Measurements from ENCODE around the gene ADGRB2. TPM values are rescaled to one million over a fixed set of nuclear protein-coding genes. Genes with fewer than 3 reads are reported as not detected.
A peak's percentile ranks its signal among the peaks of the same experiment; 100 is the strongest.

The ADGRB2 gene
- total RNA-seq, 1 experiment from 2014 or later, result 16.7 TPM

- DNase-seq (ENCODE audit: low read depth), result no peak
Measured at GRCh38 chr1:31749785-31750735, 14.1 kb downstream of the ADGRB2 start.

GRCh38 chr1:31748365-31748764 lies 15.8 kb downstream of the ADGRB2 start:
- DNase-seq (ENCODE audit: low read depth), result peak; percentile 51

- DNase-seq (ENCODE audit: low read depth), result no peak
Measured at GRCh38 chr1:31747304-31747703, 16.8 kb downstream of the ADGRB2 start.

- DNase-seq (ENCODE audit: low read depth), result no peak
Measured at GRCh38 chr1:31746687-31747086, 17.5 kb downstream of the ADGRB2 start.

- DNase-seq (ENCODE audit: low read depth), result no peak
Measured at GRCh38 chr1:31745946-31746670, 18.0 kb downstream of the ADGRB2 start.

GRCh38 chr1:31745096-31745945 lies 18.8 kb downstream of the ADGRB2 start:
- DNase-seq (ENCODE audit: low read depth), result peak; percentile 56

- DNase-seq (ENCODE audit: low read depth), result no peak
Measured at GRCh38 chr1:31744165-31744888, 19.8 kb downstream of the ADGRB2 start.

GRCh38 chr1:31742462-31743212 lies 21.5 kb downstream of the ADGRB2 start:
- DNase-seq (ENCODE audit: low read depth), result no peak

GRCh38 chr1:31739346-31739745 lies 24.8 kb downstream of the ADGRB2 start:
- no peak for DNase-seq (ENCODE audit: low read depth)

- DNase-seq (ENCODE audit: low read depth), result no peak
Measured at GRCh38 chr1:31736675-31737074, 27.5 kb downstream of the ADGRB2 start.

- no peak for DNase-seq (ENCODE audit: low read depth)
Measured at GRCh38 chr1:31735571-31735970, 28.6 kb downstream of the ADGRB2 start.

GRCh38 chr1:31734582-31735107 lies 29.5 kb downstream of the ADGRB2 start:
- DNase-seq (ENCODE audit: low read depth), result no peak

- DNase-seq (ENCODE audit: low read depth), result no peak
Measured at GRCh38 chr1:31733389-31734219, 30.5 kb downstream of the ADGRB2 start.

- DNase-seq (ENCODE audit: low read depth), result no peak
Measured at GRCh38 chr1:31732751-31733289, 31.3 kb downstream of the ADGRB2 start.

- no peak for DNase-seq (ENCODE audit: low read depth)
Measured at GRCh38 chr1:31732343-31732742, 31.8 kb downstream of the ADGRB2 start.

GRCh38 chr1:31731049-31731565 lies 33.0 kb downstream of the ADGRB2 start:
- DNase-seq (ENCODE audit: low read depth), result no peak

- DNase-seq (ENCODE audit: low read depth), result no peak
Measured at GRCh38 chr1:31730336-31731048, 33.6 kb downstream of the ADGRB2 start.

GRCh38 chr1:31727849-31728248 lies 36.3 kb downstream of the ADGRB2 start:
- DNase-seq (ENCODE audit: low read depth), result no peak
